H1 (cell line): ENCODE measurements around the gene REPIN1. TPM values are rescaled to one million over a fixed set of nuclear protein-coding genes. Genes with fewer than 3 reads are reported as not detected.

Source experiments
- CTCF ChIA-PET: fragments of 300-600 bp; sonication (Branson Sonifier 250); formaldehyde crosslinking; loops from one replicate; lab custom pipeline; 2021; ENCODE audit not compliant: partially characterized antibody; lab: Charles Lee
- POLR2A ChIA-PET: fragments of 300-600 bp; sonication (Branson Sonifier 250); formaldehyde crosslinking; loops from one replicate; lab custom pipeline; 2021; ENCODE audit warnings: inconsistent platforms; ENCODE audit not compliant: partially characterized antibody; lab: Charles Lee
- DNase-seq, 2 experiments: peaks; one replicate each; pipeline versions ENCODE4 v3.0.0 to v3.0.0-alpha.2; 2010 to 2022; ENCODE audit warnings: low spot score in 2 of 2, low read depth in 1 of 2, mixed read lengths in 1 of 2
- FAIRE-seq: peaks from 2 replicates; lab custom pipeline; 2011; peaks lifted over from hg19 to GRCh38; lab: Jason Lieb, UNC
- H2AFZ ChIP-seq: 2 replicates; pipeline ENCODE4 v1.8.1; 2012; ENCODE audit warnings: low read length, inconsistent platforms
- H2AK5ac ChIP-seq: 2 replicates; pipeline ENCODE4 v1.6.1; 2013; ENCODE audit warnings: low read depth, low read length
- H2BK120ac ChIP-seq: replicated peaks from 2 replicates; pipeline ENCODE3; 2013; ENCODE audit warnings: low read depth, low read length, inconsistent platforms
- H2BK12ac ChIP-seq: 2 replicates; pipeline ENCODE4 v1.6.1; 2013; ENCODE audit warnings: low read depth, low read length
- H2BK15ac ChIP-seq: 2 replicates; pipeline ENCODE4 v1.6.1; 2013; ENCODE audit warnings: low read length
- H2BK20ac ChIP-seq: 2 replicates; pipeline ENCODE4 v1.6.1; 2013; ENCODE audit warnings: low read length
- H2BK5ac ChIP-seq: 2 replicates; pipeline ENCODE4 v1.6.1; 2013; ENCODE audit warnings: low read depth, low read length
- H3K14ac ChIP-seq: 2 replicates; pipeline ENCODE4 v1.6.1; 2013; ENCODE audit warnings: inconsistent platforms; ENCODE audit not compliant: insufficient read length
- H3K18ac ChIP-seq: 2 replicates; pipeline ENCODE4 v1.6.1; 2013; ENCODE audit warnings: low read length; ENCODE audit errors: extremely low read depth
- H3K23ac ChIP-seq: 2 replicates; pipeline ENCODE4 v1.6.1; 2013; ENCODE audit warnings: inconsistent platforms; ENCODE audit not compliant: insufficient read length
- H3K23me2 ChIP-seq: 2 replicates; pipeline ENCODE4 v1.6.1; 2013; ENCODE audit warnings: low read depth, low read length
- H3K27ac ChIP-seq: 2 replicates; pipeline ENCODE4 v1.6.1; 2011; ENCODE audit warnings: low read depth, low read length, inconsistent platforms
- H3K27me3 ChIP-seq, 4 experiments: replicated peaks in 1 of 4; 1 replicate in 1 of 4; 2 replicates in 3 of 4; pipeline versions ENCODE4 v1.6.1 to v1.8.1; 2011 to 2013; ENCODE audit warnings: low read length in 3 of 4, mild to moderate bottlenecking in 3 of 4, inconsistent platforms in 2 of 4, mixed read lengths in 2 of 4, moderate library complexity in 1 of 4; ENCODE audit not compliant: control insufficient read depth in 3 of 4, insufficient read depth in 3 of 4; ENCODE audit errors: extremely low read depth in 1 of 4
- H3K36me3 ChIP-seq, 4 experiments: 2 replicates each; pipeline versions ENCODE4 v1.6.1 to v1.8.1; 2011 to 2013; ENCODE audit warnings: mild to moderate bottlenecking in 4 of 4, low read length in 3 of 4, moderate library complexity in 2 of 4, control low read depth in 1 of 4, inconsistent platforms in 1 of 4; ENCODE audit not compliant: insufficient read depth in 4 of 4, control insufficient read depth in 2 of 4
- H3K4ac ChIP-seq: replicated peaks from 2 replicates; pipeline ENCODE3; 2013; ENCODE audit warnings: low read length, low read depth, mixed read lengths, inconsistent platforms; ENCODE audit not compliant: insufficient read length
- H3K4me1 ChIP-seq, 4 experiments: replicated peaks in 1 of 4; 1 replicate in 1 of 4; 2 replicates in 3 of 4; pipeline versions ENCODE4 v1.6.1 to v1.8.1; 2011 to 2013; ENCODE audit warnings: low read length in 3 of 4, inconsistent platforms in 2 of 4, mixed read lengths in 1 of 4; ENCODE audit not compliant: insufficient read depth in 4 of 4, control insufficient read depth in 3 of 4
- H3K4me2 ChIP-seq, 2 experiments: 2 replicates each; pipeline versions ENCODE4 v1.6.1 to v1.8.1; 2011 to 2013; ENCODE audit warnings: low read depth in 2 of 2, low read length in 2 of 2, control low read depth in 1 of 2, inconsistent platforms in 1 of 2, mild to moderate bottlenecking in 1 of 2; ENCODE audit not compliant: insufficient read depth in 1 of 2
- H3K4me3 ChIP-seq, 4 experiments: fragments of 200-600, 300-600 bp in 1 of 4; sonication (generic), shearing (Covaris generic), sonication (Bioruptor Twin) in 1 of 4; 2 replicates each; pipeline versions ENCODE4 v1.5.1 to v1.8.1; 2011 to 2016; ENCODE audit warnings: low read length in 4 of 4, low read depth in 3 of 4, control low read depth in 2 of 4, inconsistent platforms in 2 of 4, mild to moderate bottlenecking in 2 of 4, mixed read lengths in 1 of 4, moderate library complexity in 1 of 4; ENCODE audit not compliant: insufficient read depth in 2 of 4; ENCODE audit errors: extremely low read depth in 1 of 4
- H3K56ac ChIP-seq: replicated peaks from 2 replicates; pipeline ENCODE3; 2013; ENCODE audit warnings: low read depth, mild to moderate bottlenecking, mixed read lengths, low read length, inconsistent platforms; ENCODE audit not compliant: insufficient read length
- H3K79me1 ChIP-seq: 2 replicates; pipeline ENCODE4 v1.6.1; 2013; ENCODE audit warnings: low read depth, low read length, control low read depth
- H3K79me2 ChIP-seq, 2 experiments: 2 replicates each; pipeline versions ENCODE4 v1.6.1 to v1.8.1; 2012 to 2013; ENCODE audit warnings: low read length in 2 of 2, mild to moderate bottlenecking in 2 of 2, inconsistent platforms in 1 of 2; ENCODE audit not compliant: insufficient read depth in 2 of 2, control insufficient read depth in 1 of 2
- H3K9ac ChIP-seq, 4 experiments: replicated peaks in 1 of 4; 1 replicate in 1 of 4; 2 replicates in 3 of 4; pipeline versions ENCODE4 v1.6.1 to v1.8.1; 2011 to 2013; ENCODE audit warnings: low read depth in 3 of 4, low read length in 3 of 4, control low read depth in 2 of 4, mild to moderate bottlenecking in 2 of 4, moderate library complexity in 2 of 4, inconsistent platforms in 1 of 4; ENCODE audit errors: extremely low read depth in 1 of 4
- H3K9me3 ChIP-seq, 2 experiments: 2 replicates each; pipeline versions ENCODE4 v1.6.1 to v1.8.1; 2012 to 2013; ENCODE audit warnings: mild to moderate bottlenecking in 2 of 2, moderate library complexity in 2 of 2, control low read depth in 1 of 2, inconsistent platforms in 1 of 2, low read depth in 1 of 2, low read length in 1 of 2, mixed read lengths in 1 of 2; ENCODE audit not compliant: insufficient read depth in 2 of 2
- H4K20me1 ChIP-seq, 2 experiments: replicated peaks in 1 of 2; 2 replicates each; pipeline versions ENCODE3 to v1.8.1; 2011 to 2013; ENCODE audit warnings: inconsistent platforms in 2 of 2, low read length in 2 of 2, mild to moderate bottlenecking in 1 of 2; ENCODE audit not compliant: insufficient read depth in 2 of 2, control insufficient read depth in 1 of 2
- H4K5ac ChIP-seq: 2 replicates; pipeline ENCODE4 v1.6.1; 2013; ENCODE audit warnings: low read length, low read depth, mixed read lengths, inconsistent platforms; ENCODE audit not compliant: insufficient read length
- H4K8ac ChIP-seq: 2 replicates; pipeline ENCODE4 v1.8.0; 2013; ENCODE audit warnings: mild to moderate bottlenecking, moderate library complexity, low read length, inconsistent platforms; ENCODE audit not compliant: insufficient read depth; ENCODE audit errors: extremely low read depth
- H4K91ac ChIP-seq: replicated peaks from 2 replicates; pipeline ENCODE3; 2013; ENCODE audit warnings: low read length, mixed read lengths, inconsistent platforms; ENCODE audit not compliant: insufficient read length
- E2F6 ChIP-seq: IDR thresholded peaks from 2 replicates; pipeline ENCODE4 v1.6.1; 2012; ENCODE audit warnings: inconsistent platforms
- PHF8 ChIP-seq: fragments of 200-600 bp; sonication (generic); conservative IDR thresholded peaks from 2 replicates; pipeline ENCODE4 v1.7.1; 2012; ENCODE audit warnings: low read depth, mild to moderate bottlenecking, inconsistent platforms, low read length, moderate library complexity
- RAD21 ChIP-seq, 2 experiments: IDR thresholded peaks in 1 of 2; conservative IDR thresholded peaks in 1 of 2; 2 replicates each; pipeline ENCODE4 v1.6.1; 2011; ENCODE audit warnings: low read depth in 2 of 2, low read length in 2 of 2, improper control_type of control experiment in 1 of 2, inconsistent platforms in 1 of 2, mild to moderate bottlenecking in 1 of 2, moderate library complexity in 1 of 2
- RXRA ChIP-seq: IDR thresholded peaks from 2 replicates; pipeline ENCODE4 v1.6.1; 2011; ENCODE audit warnings: low read depth, mild to moderate bottlenecking, low read length, moderate library complexity; ENCODE audit not compliant: insufficient read depth
- SIN3A ChIP-seq, 2 experiments: IDR thresholded peaks in 1 of 2; conservative IDR thresholded peaks in 1 of 2; 2 replicates each; pipeline ENCODE4 v1.6.1; 2011 to 2012; ENCODE audit warnings: low read length in 2 of 2, improper control_type of control experiment in 1 of 2, low read depth in 1 of 2, mild to moderate bottlenecking in 1 of 2
- SP1 ChIP-seq: IDR thresholded peaks from 2 replicates; pipeline ENCODE4 v1.6.1; 2011; ENCODE audit warnings: low read depth, low read length
- SP2 ChIP-seq: IDR thresholded peaks from 2 replicates; pipeline ENCODE4 v1.6.1; 2012; ENCODE audit warnings: mild to moderate bottlenecking, low read length, inconsistent platforms
- TAF7 ChIP-seq: optimal IDR thresholded peaks from 2 replicates; pipeline ENCODE3; 2011; ENCODE audit warnings: low read depth, mild to moderate bottlenecking, inconsistent platforms, low read length, moderate library complexity, borderline replicate concordance
- USF2 ChIP-seq: IDR thresholded peaks from 2 replicates; pipeline ENCODE4 v1.6.1; 2011; ENCODE audit warnings: low read length, improper control_type of control experiment
- WGBS, 2 experiments: shearing (Covaris generic) in 1 of 2; methylation state at CpG; one replicate each; pipeline versions ENCODE4 v1.1.6 to v1.1.7; 2013 to 2015; ENCODE audit warnings: low lambda C conversion rate in 2 of 2, mixed read lengths in 2 of 2, inconsistent platforms in 1 of 2, low coverage in 1 of 2, missing lambda C conversion rate in 1 of 2; ENCODE audit not compliant: insufficient replicate concordance in 2 of 2, insufficient coverage in 1 of 2, insufficient read length in 1 of 2; ENCODE audit errors: extremely low coverage in 1 of 2, missing lambda C conversion rate in 1 of 2; 5-methylcytosine and 5-hydroxymethylcytosine counted together
- polyA plus RNA-seq, 7 experiments: library from polyadenylated mRNA; depleted of rRNA in 3 of 7; stranded (reverse) in 5 of 7; unstranded in 2 of 7; fragments of >200 nt in 5 of 7; fragments of 200-250 nt in 2 of 7; gene quantifications; 1 replicate in 5 of 7; 2 replicates in 1 of 7; 4 replicates in 1 of 7; pipeline versions ENCODE4 v1.2.1 to v1.2.3, GENCODE V29; 2011 to 2013; ENCODE audit warnings: missing spikeins in 2 of 7, mixed read lengths in 2 of 7
- total RNA-seq: library from RNA; stranded (reverse); fragmentation: NEBNext Ultra II Directional; extraction: Animal tissue kit (Norgen Biotek cat#: 25700); gene quantifications from 2 replicates; pipeline ENCODE4 v1.2.1, GENCODE V29; 2021

REPIN1 gene
- total and polyA plus RNA-seq, 2 of the 8 experiments (the other 6 are each of a cell fraction or from before 2014, with no cell fraction given) = 98.6 to 125 TPM

- Histone ChIP-seq H3K27me3 (no peaks in the 10 kb centered on the region), H2BK5ac (peak within 1 kb of the TSS; percentile 93), H3K4me3 (peak within 1 kb of the TSS; percentile 88 to 96 (median 90)), H3K9me3 (no peaks in the 10 kb centered on the region), H3K36me3 (peaks cover 2 to 16% (median 3%) of the 10 kb centered on the region in 4 experiments; a peak in 2 of 8 replicates), H3K9ac (peak within 1 kb of the TSS; percentile 59 to 84 (median 72)), H3K56ac (peak within 1 kb of the TSS; percentile 96), H3K79me2 (peaks cover 0 to 44% of the 10 kb centered on the region in 2 experiments), H2AK5ac (no peak within 1 kb of the TSS), H2AFZ (no peak within 1 kb of the TSS), H2BK15ac (peak within 1 kb of the TSS; percentile 14; the same call in 1 of the 2 replicates), H2BK20ac (peak within 1 kb of the TSS; percentile 43; the same call in 1 of the 2 replicates), H4K5ac (peak within 1 kb of the TSS; percentile 89), H3K4me1 (peaks cover 15 to 44% (median 27%) of the 10 kb centered on the region in 4 experiments), H2BK12ac (0 out of 2 replicates have a peak within 1 kb of the TSS, but pooled peaks have one; percentile 86), H3K27ac (peak within 1 kb of the TSS; percentile 70), H2BK120ac (peak within 1 kb of the TSS; percentile 33), H3K23ac (no peak within 1 kb of the TSS), H3K23me2 (peaks cover 11% of the 10 kb centered on the region), H3K18ac (peak within 1 kb of the TSS; percentile 98), H3K79me1 (peaks cover 15% of the 10 kb centered on the region), H3K4me2 (peak within 1 kb of the TSS; percentile 94), H4K91ac (peak within 1 kb of the TSS; percentile 75), H4K20me1 (peaks cover 0 to 4% of the 10 kb centered on the region in 2 experiments), H3K4ac (peak within 1 kb of the TSS; percentile 59), H3K14ac (no peak within 1 kb of the TSS), H4K8ac (peak within 1 kb of the TSS; percentile 91)
- POLR2A ChIA-PET = interaction anchor here (0.9 to 6.1 kb wide), 8 partner anchors 7 to 49 kb away, joined by 3 to 93 read pairs (median 12); partner anchors contain the start of gene REPIN1
- CTCF ChIA-PET = interaction anchor here (1.1 to 2.1 kb wide), 5 partner anchors 10 to 88 kb away, joined by 3 to 18 read pairs (median 5); partner anchors contain the start of gene REPIN1
- FAIRE-seq (no peak), DNase-seq (peak; percentile 89 to 93)
- WGBS, 2 experiments = 1% methylated on average over 44 of the region's 60 CpGs; no CpG with 5 or more reads in 1 of the 2 experiments
- TF ChIP-seq E2F6 (peak; percentile 33; the same call in 1 of the 2 replicates), SIN3A (conservative IDR thresholded peaks at IDR 0.05 in 1 of 2, IDR thresholded peaks at IDR 0.05 in 1 of 2; ENCODE audit: low read depth in 1 of 2, low read length in 2 of 2) (peak in 1 of 2 experiments; percentile 47; a peak in 1 of 4 replicates), RAD21 (IDR thresholded peaks at IDR 0.05 in 1 of 2, conservative IDR thresholded peaks at IDR 0.05 in 1 of 2; ENCODE audit: low read depth in 2 of 2, low read length in 2 of 2) (no peak; a peak in 1 of 4 replicates), PHF8 (peak; percentile 57), USF2 (peak; percentile 91), TAF7 (peak; percentile 36), SP1 (peak; percentile 96), SP2 (peak; percentile 76), RXRA (no peak)
Measured at GRCh38 chr7:150378853-150379440, 10.3 kb downstream of the REPIN1 start, which contains the start of gene ZNF775. ZNF775 (plus strand) TSS chr7:150379330; CDS start chr7:150388471, 9,141 bp downstream.
